Thoracic aorta (tissue), 2 donors: ENCODE results near the gene CACNG4. TPM values are rescaled to one million over a fixed set of nuclear protein-coding genes. Genes with fewer than 3 reads are reported as not detected.

Experiments used
- ATAC-seq: fragments of 150-250 bp; one replicate; pipeline ENCODE4 v1.8.0; 2017; ENCODE audit warnings: low read depth; ENCODE audit not compliant: insufficient number of reproducible peaks, low FRiP score
- DNase-seq: peaks from one replicate; pipeline ENCODE4 v3.0.0-alpha.2; 2020; ENCODE audit warnings: low spot score
- H3K27ac ChIP-seq, 2 donors: fragments of 200-600 bp; sonication (generic); 1 replicate in 1 of 2; 2 replicates in 1 of 2; pipeline ENCODE4 v1.5.1; 2016; ENCODE audit warnings: mild to moderate bottlenecking in 2 of 2, moderate library complexity in 2 of 2
- H3K27me3 ChIP-seq: fragments of 200-600 bp; sonication (generic); replicated peaks from 2 replicates; pipeline ENCODE4 v1.6.0; 2016; ENCODE audit warnings: mild to moderate bottlenecking; ENCODE audit not compliant: insufficient read depth
- H3K36me3 ChIP-seq: fragments of 200-600 bp; sonication (generic); one replicate; pipeline ENCODE4 v1.5.1; 2016
- H3K4me1 ChIP-seq, 2 donors: fragments of 200-600 bp; sonication (generic); 1 replicate in 1 of 2; 2 replicates in 1 of 2; pipeline versions ENCODE4 v1.5.1 to v1.6.0; 2016; ENCODE audit warnings: low read depth in 2 of 2, mild to moderate bottlenecking in 1 of 2; ENCODE audit not compliant: control insufficient read depth in 1 of 2
- H3K4me3 ChIP-seq: fragments of 200-600 bp; sonication (generic); 2 replicates; pipeline ENCODE4 v1.5.1; 2016; ENCODE audit warnings: mild to moderate bottlenecking
- H3K9me3 ChIP-seq: fragments of 200-600 bp; sonication (generic); 2 replicates; pipeline ENCODE4 v1.5.1; 2016
- CTCF ChIP-seq: fragments of 200-600 bp; sonication (generic); IDR thresholded peaks from one replicate; pipeline ENCODE4 v1.5.1; 2019; ENCODE audit warnings: antibody characterized with exemption
- total RNA-seq, 2 donors: library from RNA; depleted of rRNA; stranded (reverse); fragments of >200 nt; gene quantifications; one replicate each; pipeline versions ENCODE4 v1.1.0 to v1.2.3, GENCODE V29; 2016

Gene CACNG4
- total RNA-seq, 2 donors from 2014 or later, result not detected

DNA sequence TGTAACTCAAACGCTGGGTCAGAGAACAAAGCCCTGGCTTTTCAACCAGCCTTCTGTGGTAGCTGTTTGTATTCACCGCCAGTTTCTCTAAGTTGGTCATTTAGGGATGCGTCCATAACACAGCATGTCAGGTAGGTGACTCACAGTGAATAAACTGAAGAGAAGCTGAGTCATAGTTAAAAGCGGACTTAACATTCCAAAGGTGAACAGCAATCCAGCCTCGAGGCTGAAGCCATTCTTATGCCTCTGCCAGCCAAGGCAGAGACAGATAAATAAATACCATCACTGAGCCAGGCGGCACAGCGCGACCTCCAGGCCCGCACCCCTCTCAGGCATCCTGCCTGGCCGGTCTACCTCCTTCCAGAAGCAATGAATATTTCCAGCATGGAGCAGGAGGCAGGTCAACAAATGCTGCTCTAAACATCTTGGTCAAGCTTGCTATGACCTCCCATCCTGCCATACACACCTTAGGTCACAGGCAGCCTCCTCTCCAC is 12.4 kb upstream of the CACNG4 start:
- H3K27me3 ChIP-seq, result no peaks in the 10 kb centered on the region
- no peak overlapping the region for H3K4me3 ChIP-seq
- no peak for TF ChIP-seq CTCF
- H3K4me1 ChIP-seq, result no peaks in the 10 kb centered on the region
- no peaks in the 10 kb centered on the region for H3K36me3 ChIP-seq
- no peak overlapping the region for H3K27ac ChIP-seq
- ATAC-seq (no peak), DNase-seq (no peak)
- H3K9me3 ChIP-seq, result no peaks in the 10 kb centered on the region

- Histone ChIP-seq H3K36me3 (no peaks in the 10 kb centered on the region), H3K27ac (no peak overlapping the region), H3K27me3 (no peaks in the 10 kb centered on the region), H3K4me1 (no peaks in the 10 kb centered on the region), H3K9me3 (no peaks in the 10 kb centered on the region), H3K4me3 (no peak overlapping the region)
- ATAC-seq (no peak), DNase-seq (no peak)
- TF ChIP-seq CTCF, result no peak
These were observed 11.6 kb upstream of the CACNG4 start for GRCh38 chr17:66952681-66953629.

- TF ChIP-seq CTCF, result no peak
- Histone ChIP-seq H3K4me3 (no peak overlapping the region), H3K36me3 (no peaks in the 10 kb centered on the region), H3K9me3 (no peaks in the 10 kb centered on the region), H3K27me3 (no peaks in the 10 kb centered on the region), H3K4me1 (no peaks in the 10 kb centered on the region), H3K27ac (no peak overlapping the region)
- ATAC-seq (no peak), DNase-seq (no peak)
These were observed 10.9 kb upstream of the CACNG4 start for GRCh38 chr17:66953630-66954020.

GRCh38 chr17:66954632-66955031 is 9.9 kb upstream of the CACNG4 start:
- no peak for TF ChIP-seq CTCF
- Histone ChIP-seq H3K4me1 (no peaks in the 10 kb centered on the region), H3K36me3 (no peaks in the 10 kb centered on the region), H3K27me3 (no peaks in the 10 kb centered on the region), H3K9me3 (no peaks in the 10 kb centered on the region), H3K27ac (no peak overlapping the region), H3K4me3 (no peak overlapping the region)
- DNase-seq (no peak), ATAC-seq (no peak)

GRCh38 chr17:66955821-66956220 is 8.7 kb upstream of the CACNG4 start:
- Histone ChIP-seq H3K4me3 (no peak overlapping the region), H3K4me1 (no peaks in the 10 kb centered on the region), H3K27ac (no peak overlapping the region), H3K27me3 (no peaks in the 10 kb centered on the region), H3K9me3 (no peaks in the 10 kb centered on the region), H3K36me3 (no peaks in the 10 kb centered on the region)
- no peak for TF ChIP-seq CTCF
- DNase-seq (no peak), ATAC-seq (no peak)
